Measurements from ENCODE around the gene P2RY11.

- no peak for TF ChIP-seq TARDBP (IDR thresholded peaks at IDR 0.05)
- no peak for TF ChIP-seq PKNOX1 (IDR thresholded peaks at IDR 0.05)
- no peak for TF ChIP-seq BHLHE40 (IDR thresholded peaks at IDR 0.05; ENCODE audit: borderline replicate concordance)
- no peak for TF ChIP-seq L3MBTL2 (conservative IDR thresholded peaks at IDR 0.05)
- TF ChIP-seq FOXM1 (IDR thresholded peaks at IDR 0.05; ENCODE audit: borderline replicate concordance), result no peak
Observed at GRCh38 chr19:10116866-10117616, 5.5 kb downstream of the P2RY11 start.

Measured in HEK293T (cell line).